SKM-1 (cell line): ENCODE results near the gene CLDN15.
A peak's percentile ranks its signal among the peaks of the same experiment; 100 is the strongest.

ENCODE experiments used
- DNase-seq: peaks from one replicate; lab custom pipeline; 2025; ENCODE audit not compliant: unreplicated experiment; lab: John Stamatoyannopoulos, UW

Gene CLDN15

DNA sequence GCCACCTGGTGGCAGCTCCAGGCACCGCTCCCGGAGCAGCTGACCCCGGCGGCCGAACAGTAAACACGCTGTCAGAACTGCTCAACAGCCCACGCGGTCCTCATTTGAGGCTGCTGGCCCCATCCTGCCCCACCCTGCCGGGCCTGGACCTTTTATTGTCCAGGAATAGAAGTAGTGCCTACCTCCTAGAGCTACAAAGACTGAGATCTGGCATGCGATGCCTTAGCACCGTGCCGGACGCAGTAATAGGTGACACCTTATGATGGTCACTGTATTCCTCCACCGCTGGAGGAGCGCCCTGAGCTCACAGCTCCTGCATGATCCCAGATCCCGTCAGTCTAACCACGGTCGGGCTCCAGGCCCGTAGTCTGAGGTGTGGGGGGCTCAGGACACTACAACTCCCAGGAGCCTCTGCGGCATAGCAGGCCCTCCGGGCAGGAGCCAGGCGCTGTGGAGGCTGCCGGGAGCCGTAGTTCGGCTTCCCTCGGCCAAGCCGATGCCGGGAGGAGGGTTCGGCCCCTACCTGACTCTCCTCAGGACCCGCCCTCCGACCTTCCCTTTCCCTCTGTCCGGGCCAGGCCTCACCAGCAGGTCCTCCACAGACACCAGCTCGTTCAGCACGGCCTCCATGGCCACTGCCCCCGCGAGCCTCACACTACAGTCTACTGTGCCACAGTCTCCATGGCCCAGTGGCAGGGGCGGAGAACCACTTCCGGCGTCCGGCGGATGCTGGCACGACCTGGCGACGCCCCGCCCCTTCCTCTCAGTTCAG, 7.0 kb upstream of the CLDN15 start, which contains the start of gene FIS1:
Gene FIS1 (minus strand): TSS at position 707 of the 772 bp plus-strand sequence. CDS start 77 bp downstream, at position 630.
- DNase-seq, result peak; percentile 88

DNA sequence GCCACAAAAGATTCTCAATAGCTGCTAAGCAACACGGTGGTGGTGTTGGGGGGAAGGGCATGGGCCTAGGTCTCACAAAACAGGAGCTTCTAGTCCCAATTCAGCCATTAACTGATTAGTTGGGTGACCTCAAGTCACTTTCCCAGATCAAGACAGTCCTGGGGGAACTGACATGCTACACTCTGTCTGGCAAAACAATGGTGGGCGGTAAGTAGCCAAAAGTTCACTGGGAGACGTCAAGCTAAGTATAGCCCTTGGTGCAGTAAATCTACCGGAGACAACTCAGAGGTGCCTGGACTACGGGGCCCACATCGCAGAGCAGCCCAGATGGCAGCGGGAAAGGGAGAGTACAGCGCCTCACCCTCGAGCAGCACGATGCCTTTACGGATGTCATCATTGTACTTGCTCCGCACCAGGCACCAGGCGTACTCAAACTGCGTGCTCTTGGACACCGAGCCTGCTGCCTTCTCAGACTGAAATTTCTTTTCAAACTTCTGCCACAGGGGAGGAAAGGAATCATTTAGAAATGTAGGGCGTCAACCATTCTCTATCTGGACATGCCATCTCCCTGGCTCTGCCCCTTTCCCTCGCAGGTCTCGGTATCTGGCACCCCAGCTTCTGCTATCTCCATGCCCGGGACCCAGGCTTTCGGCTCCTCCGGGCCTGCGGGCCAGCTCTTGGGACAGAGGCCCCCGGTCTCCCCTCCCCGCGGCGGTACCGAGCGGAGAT, 6.2 kb upstream of the CLDN15 start:
- no peak for DNase-seq

DNA sequence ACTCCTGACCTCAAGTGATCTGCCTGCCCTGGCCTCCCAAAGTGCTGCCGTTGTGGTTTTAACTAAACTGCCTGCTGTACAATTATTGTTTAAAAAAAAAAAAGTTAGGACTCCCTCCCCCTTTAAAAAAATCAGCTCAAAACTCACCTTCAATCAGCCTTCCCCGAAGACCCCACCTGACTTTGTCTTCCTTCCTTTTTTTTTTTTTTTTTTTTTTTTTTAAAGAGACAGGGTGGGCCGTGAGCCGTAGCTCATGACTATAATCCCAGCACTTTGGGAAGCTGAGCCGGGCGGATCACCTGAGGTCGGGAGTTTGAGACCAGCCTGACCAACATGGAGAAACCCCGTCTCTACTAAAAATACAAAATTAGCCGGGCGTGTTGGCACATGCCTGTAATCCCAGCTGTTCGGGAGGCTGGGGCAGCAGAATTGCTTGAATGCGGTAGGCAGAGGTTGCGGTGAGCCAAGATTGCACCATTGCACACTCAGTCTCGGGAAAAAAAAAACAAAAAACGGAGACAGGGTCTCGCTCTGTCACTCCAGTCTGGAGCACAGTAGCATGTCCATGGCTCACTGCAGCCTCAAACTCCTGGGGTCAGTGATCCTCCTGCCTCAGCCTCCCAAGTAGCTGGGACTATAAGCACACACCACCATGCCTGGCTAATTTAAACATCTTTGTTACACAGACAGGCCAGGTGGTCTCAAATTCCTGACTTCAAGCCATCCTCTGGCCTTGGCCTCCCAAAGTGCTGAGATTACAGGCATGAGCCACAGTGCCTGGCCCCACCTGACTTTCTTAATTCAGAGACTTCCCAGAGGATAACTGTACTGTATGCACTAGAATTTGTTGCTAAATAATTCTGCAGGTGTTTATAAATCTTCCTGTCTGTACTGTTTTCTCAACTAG, 4.1 kb upstream of the CLDN15 start:
- DNase-seq, result peak; percentile 49

DNA sequence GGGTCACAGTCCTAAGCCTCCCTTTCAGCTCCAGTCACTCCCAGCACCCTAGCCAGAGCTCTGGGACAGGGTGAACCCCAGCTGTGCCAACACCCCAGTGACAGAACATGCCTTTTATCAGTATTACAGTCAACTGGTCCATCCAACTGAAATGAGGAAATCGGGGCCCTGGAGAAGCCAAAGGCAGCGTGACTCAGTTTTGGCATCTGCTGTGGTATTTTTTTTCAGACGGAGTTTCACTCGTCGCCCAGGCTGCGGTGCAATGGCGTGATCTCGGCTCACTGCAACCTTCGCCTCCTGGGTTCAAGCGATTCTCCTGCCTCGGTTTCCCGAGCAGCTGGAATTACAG, 3.4 kb upstream of the CLDN15 start:
- DNase-seq, result peak; percentile 61

DNA sequence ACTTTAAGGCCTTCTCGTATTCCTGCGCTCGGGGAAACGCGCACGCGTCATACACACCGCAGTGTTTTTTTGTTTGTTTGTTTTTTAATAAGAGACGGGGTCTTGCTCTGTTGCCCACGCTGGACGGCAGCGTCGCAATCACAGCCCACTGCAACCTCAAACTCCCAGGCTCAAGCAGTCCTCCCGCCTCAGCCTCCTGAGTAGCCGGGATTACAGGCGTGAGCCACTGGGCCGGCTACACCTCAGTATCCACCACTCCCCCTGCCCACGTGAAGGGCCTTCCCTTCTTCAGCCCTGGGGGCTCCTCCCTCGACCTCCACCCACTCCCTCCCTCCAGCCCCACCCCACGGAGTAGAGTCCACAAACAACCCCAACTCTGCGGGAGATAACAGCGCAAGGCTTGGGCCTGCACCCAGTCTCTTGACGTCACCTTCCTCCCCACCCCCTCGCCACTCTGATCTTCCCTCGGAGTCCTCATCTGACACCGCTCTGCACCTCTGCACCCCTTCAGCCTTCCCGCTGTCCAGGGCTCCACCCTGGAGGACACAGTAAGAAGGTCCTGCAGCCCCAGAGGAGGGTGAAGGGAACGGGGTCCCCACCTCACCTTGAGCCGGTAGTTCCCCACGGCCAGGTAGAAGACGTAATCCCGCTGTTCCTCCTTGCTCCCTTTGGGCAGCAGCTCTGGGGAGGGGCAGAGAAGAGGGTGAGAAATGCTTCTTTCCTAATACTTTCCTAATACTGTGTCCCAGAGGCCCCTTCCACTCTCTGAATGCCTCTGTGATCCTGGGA, 2.8 kb upstream of the CLDN15 start:
- DNase-seq, result no peak

DNA sequence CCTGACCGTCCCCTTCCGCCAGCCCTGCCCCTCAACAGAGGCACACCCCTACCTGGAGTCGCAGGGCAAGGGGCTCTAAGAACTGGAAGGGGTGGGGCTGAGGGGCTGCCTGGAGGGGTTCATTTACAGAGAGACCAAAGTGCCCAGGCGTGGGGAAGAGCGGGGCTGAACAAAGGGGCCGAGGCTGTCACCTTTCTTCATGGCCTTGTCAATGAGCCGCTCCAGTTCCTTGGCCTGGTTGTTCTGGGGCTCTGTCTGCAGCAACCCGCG, 2.3 kb upstream of the CLDN15 start:
- no peak for DNase-seq

DNA sequence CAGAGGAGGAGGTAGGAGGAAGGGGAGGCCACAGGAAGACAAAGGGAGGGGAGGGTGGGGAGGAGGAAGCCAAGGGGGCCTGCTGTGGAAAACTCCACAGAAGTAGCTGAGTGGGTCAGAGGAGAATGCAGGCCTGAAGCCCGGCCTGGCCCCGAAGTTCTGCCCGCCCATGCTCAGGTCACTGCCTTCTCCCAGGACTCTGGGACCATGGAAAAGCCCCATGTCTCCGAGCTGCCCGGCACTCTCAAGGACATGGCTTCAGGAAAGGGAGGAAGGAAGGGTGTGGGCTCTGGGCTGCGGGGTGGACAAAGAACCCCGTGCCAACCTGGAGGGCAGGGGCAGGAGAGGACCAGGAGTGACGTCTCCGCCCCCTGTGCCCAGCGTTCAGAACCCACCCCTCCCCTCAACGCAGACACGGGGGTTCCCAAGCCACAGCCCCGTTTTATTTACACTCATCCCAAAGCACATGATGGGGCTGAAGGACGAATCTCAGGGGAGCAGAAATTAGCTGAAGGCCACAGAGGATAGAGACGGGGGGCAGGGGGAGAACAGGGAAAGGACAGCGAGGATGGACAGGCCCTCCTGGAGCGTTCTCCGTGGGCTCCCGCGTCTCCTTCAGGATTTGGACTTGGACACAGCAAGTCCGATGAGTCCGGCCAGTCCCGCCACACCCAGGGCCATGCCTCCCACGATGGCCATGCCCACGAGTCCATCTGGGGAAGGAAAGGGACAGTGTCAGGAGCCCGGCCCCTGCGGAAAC, 1.8 kb upstream of the CLDN15 start:
- DNase-seq, result no peak

DNA sequence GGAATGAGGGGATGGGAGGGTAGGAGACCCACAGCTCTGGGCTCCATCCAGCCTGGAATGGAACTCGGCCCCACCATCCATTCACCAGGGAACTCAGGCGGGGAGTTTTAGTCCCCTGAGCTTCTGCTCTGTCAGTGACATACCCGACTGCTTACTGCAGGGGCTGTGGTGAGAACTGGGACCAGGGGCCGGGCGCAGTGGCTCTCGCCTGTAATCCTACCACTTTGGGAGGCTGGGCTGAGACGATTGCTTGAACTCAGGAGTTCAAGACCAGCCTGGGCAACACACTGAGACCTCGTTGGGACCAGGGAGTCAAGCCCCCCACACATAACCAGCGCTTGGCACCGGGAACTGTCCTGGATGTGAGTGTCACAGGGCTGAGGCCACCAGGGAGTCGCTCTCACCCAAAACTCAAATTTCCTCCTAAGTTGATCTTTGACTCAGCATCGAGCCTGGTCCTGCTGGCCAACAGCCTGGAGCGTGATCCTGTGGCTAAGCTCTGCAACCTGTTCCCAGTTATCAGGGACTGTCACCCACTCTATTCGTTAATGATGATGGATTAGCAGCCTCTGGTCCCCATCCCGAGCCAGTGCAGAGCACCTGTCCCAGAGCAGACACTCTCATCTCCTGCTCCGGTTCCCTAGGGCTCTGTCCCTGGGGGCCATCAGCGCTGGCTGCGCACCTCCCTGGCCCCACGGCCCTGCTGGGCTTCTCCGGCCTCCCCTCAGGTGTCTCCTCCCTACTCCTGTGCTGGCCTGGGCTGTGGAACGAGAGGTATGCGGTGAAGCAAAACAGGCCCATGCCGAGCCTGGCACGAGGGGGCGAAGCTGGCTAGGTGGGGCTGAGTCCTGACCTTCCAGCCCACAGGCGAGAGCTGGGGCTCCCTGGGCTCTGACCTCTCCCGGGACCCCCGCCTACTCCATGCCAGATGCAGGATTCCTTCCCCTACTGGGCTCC, 902 bp upstream of the CLDN15 start:
- no peak for DNase-seq

DNA sequence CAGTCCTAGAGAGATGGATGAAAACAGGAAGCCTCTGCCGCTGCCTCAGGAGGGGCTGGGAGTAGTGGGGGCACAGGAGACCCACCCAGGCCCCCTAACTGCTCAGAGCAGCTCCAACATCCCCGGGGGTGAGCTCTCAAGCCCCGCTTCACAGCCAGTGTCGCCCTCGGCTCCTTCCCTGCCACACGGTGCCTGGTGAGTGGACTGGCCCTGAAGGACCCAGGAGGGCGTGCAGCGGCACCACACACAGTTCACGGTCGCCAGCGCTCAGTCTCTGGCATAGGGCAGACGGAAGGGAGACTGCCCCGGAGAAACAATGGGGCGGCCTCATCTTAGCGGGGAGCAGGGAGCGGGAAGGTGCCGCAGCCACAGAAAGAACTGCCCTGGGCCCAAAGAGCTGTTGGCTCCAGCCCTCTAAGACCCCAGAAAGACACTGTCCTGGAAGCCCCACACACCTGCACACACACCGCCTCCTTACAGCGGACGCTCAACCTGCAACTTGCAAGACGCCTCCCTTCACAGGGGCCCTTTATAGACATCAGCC, 1.2 kb downstream of the CLDN15 start:
- no peak for DNase-seq

DNA sequence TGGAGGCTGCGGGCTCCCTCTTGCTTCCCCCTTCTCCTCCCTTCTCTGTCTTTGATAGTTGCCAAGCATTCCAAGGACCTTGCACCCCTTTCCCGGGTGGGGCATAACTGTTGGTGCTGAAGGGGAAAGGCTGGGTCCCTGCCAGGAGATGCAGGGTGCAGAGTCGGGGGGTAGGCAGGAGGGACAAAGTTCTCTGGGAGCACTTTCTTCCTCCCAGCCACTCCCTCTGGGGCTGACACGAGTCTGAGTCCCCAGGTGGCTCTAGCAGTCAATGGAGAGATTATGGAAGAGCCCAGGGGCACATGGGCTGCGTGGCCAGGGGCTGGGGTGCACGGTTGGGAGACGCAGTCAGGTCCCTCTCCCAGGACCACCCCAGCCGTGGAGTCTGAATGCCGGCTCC, 2.1 kb downstream of the CLDN15 start:
- no peak for DNase-seq

DNA sequence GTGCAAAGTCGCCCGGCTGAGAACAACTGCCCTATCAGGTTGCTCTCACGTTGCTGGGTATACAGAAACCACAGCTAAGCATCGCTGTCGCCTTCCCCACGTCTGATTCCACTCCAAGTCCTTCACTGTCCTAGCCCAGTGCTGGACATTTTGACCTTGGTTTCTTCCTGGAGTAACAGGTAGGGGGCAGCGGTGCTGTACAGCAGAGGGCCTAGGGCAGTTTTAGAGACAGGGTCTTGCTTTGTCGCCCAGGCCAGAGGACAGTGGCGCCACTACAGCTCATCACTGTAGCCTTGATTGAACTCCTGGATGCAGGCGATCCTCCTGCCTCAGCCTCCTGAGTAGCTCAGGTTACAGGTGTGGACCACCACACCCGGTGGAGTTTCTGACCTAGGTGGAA, 2.6 kb downstream of the CLDN15 start:
- no peak for DNase-seq

DNA sequence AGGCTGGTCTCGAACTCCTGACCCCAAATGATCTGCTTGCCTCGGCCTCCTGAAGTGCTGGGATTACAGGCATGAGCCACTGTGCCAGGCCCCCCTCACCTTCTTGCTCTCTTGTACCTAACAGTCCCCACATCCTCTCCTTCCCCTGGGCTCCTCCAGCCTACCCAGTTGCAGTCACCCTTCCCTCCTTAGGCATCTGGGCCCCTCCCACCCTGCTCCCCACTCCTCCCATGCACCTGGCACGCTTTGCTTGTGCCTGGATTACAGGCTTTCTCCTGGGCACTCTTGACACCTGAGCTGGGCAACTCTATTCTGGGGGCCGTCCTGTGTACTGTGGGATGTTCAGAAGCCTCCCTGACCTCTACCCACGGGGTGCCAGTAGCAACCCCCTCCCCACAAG, 3.0 kb downstream of the CLDN15 start:
- DNase-seq, result no peak

DNA sequence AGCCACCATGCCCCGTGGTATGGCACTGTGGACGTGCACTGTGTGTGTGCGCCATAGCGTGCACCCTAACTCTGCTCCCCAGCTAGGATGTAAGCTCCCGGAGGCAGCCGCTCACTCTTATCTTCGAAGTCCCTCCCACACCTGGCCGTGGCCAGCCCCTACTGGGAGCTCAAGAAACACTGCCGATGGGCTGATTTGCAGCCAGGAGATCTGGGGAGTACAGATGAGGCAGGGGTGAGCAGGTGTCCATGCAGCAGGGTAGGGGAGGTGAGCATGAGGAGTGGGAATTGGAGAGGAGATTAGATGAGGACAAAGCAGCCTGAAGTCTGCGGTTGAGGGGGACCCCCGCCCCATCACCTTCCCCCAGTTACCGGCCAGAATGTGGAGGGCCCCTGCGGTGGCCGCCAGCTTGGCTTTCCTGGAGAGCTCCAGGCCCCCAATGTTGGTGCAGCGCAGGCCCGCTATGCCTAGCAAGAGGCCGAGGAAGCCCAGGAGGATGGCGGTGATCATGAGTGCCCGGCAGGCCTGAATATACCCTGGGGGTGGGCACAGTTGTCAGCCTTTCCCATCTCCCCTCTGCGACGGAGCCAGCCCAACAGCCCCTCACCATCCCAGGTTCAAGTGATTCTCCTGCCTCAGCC, 3.6 kb downstream of the CLDN15 start:
- no peak for DNase-seq

DNA sequence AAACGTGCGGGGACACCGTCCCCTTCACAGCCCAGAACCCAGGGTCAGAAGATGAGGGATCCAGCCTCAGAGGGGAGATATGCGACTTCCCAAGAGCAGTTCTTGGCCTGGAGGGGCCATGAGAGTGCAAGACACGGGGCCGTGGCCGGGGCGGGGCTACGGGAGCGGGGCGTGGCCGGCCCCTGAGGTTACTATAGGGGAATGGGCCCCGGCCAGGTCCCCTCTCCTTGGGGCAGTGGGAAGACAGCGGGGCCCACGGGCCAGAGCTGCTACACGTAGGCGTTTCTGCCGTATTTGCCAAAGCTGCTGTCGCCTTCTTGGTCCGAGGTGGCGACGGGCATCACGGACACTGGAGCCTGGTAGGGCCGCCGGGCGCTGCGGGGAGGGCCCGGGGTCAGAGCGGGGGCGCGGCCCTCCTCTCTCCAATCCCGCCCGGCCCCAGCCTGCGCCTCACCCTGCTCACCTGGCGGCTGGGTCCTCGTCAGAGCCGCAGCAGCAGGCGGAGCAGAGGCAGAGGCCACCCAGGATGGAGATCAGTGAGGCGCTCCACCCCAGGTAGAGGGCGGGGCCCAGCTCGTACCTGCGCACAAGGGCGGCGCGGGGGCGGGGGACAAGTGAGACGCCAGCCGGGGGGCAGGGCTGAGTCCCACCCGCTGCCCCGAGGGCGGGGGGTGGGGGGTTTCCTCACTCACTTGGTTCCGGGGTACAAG, 5.3 kb downstream of the CLDN15 start:
- no peak for DNase-seq

DNA sequence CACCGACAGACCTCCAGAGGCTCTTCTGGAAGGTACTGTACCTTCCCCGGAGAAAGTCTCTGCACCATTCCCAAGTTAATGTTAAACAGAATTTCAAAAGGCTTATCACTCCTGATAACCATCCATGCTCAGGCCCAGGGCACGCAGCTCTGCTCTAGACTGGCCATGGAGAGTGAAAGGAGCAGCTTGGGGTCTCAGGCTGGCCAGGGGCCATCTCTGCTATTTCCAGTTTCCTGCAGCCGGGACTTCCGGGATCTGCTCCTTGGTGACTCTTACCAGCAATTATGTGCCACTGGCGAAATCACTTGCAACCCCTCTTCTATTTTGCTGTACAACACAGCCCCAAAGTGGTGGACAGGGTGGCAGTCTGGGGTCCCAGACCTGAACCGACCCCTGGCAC, 6.0 kb downstream of the CLDN15 start:
- DNase-seq, result no peak

DNA sequence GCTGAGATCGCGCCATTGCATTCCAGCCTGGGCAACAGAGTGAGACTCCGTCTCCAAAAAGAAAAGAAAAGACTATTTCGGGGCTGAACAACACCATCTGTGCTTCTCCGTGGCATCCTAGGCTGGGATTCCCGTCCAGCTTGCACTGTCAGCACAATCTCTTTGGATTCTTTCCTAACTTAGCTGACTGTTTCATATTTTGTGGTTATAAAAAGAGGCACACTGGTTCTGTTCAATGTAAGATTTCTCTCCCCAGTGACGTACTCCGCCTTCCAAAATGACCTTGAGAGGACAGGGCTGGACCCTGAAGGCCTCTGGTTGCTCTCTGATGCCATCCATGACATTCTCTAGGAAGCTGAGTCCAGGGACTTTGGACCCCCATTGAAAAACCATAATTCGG, 10.9 kb downstream of the CLDN15 start:
- DNase-seq, result no peak

DNA sequence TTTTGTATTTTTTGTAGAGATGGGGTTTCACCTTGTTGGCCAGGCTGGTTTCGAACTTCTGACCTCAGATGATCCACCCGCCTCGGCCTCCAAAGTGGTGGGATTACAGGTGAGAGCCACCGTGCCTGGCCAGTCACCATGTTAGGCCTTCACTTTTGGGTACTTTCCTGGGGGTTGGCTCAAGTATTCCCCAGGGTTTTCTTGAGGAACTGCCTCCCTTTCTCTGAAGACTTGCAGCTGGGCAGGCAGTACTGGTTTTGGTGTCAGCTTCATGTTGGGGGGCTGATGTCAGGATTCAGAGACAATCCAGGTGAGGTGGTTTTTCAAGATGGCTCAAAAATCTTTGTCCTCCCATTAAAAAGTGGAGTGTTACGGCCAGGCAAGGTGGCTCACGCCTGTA, 12.0 kb downstream of the CLDN15 start:
- DNase-seq, result no peak

DNA sequence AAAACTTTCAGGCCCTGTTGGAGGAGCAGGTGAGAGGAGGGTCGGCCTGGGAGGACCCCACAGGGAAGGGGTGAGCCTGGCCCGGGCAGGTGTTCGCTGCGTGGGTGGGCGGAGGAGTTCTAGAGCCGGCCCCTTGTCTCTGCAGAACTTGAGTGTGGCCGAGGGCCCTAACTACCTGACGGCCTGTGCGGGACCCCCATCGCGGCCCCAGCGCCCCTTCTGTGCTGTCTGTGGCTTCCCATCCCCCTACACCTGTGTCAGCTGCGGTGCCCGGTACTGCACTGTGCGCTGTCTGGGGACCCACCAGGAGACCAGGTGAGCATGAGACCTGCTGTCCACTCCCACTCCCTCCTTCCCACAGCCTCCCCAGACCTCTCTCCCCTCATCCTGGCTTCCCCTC, 14.1 kb downstream of the CLDN15 start:
- DNase-seq, result no peak
